VCaP (cell line): ENCODE measurements around the gene CAMTA1.

Experiments used
- H3K27ac ChIP-seq: fragments of 450-650 bp; 2 replicates; pipeline ENCODE4 v1.5.1; 2017
- CTCF ChIP-seq: fragments of 450-650 bp; conservative IDR thresholded peaks from 2 replicates; pipeline ENCODE4 v1.5.1; 2017; ENCODE audit warnings: mild to moderate bottlenecking, moderate library complexity

CAMTA1 gene

GRCh38 chr1:7269525-7269924 lies 484.3 kb downstream of the CAMTA1 start:
- TF ChIP-seq CTCF = no peak
- H3K27ac ChIP-seq = no peak overlapping the region

- no peak for TF ChIP-seq CTCF
- H3K27ac ChIP-seq = no peak overlapping the region
Measured at GRCh38 chr1:7274256-7274655, 489.0 kb downstream of the CAMTA1 start.

GRCh38 chr1:7278045-7278444 lies 492.8 kb downstream of the CAMTA1 start:
- no peak overlapping the region for H3K27ac ChIP-seq
- TF ChIP-seq CTCF = no peak

- no peak overlapping the region for H3K27ac ChIP-seq
- TF ChIP-seq CTCF = no peak
Measured at GRCh38 chr1:7278827-7279765, 493.8 kb downstream of the CAMTA1 start.

GRCh38 chr1:7279769-7280168 lies 494.5 kb downstream of the CAMTA1 start:
- TF ChIP-seq CTCF = no peak
- H3K27ac ChIP-seq = no peak overlapping the region

- H3K27ac ChIP-seq = no peak overlapping the region
- TF ChIP-seq CTCF = no peak
Measured at GRCh38 chr1:7280347-7280960, 495.2 kb downstream of the CAMTA1 start.

GRCh38 chr1:7281821-7282220 lies 496.6 kb downstream of the CAMTA1 start:
- H3K27ac ChIP-seq = no peak overlapping the region
- TF ChIP-seq CTCF = no peak
